SK-MEL-5 (cell line): Measurements from ENCODE around the gene SIGLEC12. TPM values are rescaled to one million over a fixed set of nuclear protein-coding genes. Genes with fewer than 3 reads are reported as not detected.

Source experiments
- DNase-seq: peaks from one replicate; pipeline ENCODE4 v3.0.0-alpha.2; 2016; ENCODE audit warnings: low read depth, low spot score
- in situ Hi-C: cut with HindIII; loops from 2 replicates; pipeline ENCODE4 v1.10.0; 2016; ENCODE audit warnings: low sequenced_read_pairs, high pct_unique_total_duplicates, low pct_unique_long_range_greater_than_20kb
- small RNA-seq, 2 experiments: library from RNA; depleted of rRNA; stranded (forward); fragments of <200 nt; gene quantifications; one replicate each; pipeline ENCODE3, GENCODE V24; 2014
- total RNA-seq: library from RNA; depleted of rRNA; stranded (reverse); fragments of >200 nt; shearing (Covaris generic); gene quantifications from 2 replicates; pipeline ENCODE4 v1.2.3, GENCODE V29; 2014; rRNA removed

The SIGLEC12 gene
- total RNA-seq, 1 experiment from 2014 or later: not detected

DNA sequence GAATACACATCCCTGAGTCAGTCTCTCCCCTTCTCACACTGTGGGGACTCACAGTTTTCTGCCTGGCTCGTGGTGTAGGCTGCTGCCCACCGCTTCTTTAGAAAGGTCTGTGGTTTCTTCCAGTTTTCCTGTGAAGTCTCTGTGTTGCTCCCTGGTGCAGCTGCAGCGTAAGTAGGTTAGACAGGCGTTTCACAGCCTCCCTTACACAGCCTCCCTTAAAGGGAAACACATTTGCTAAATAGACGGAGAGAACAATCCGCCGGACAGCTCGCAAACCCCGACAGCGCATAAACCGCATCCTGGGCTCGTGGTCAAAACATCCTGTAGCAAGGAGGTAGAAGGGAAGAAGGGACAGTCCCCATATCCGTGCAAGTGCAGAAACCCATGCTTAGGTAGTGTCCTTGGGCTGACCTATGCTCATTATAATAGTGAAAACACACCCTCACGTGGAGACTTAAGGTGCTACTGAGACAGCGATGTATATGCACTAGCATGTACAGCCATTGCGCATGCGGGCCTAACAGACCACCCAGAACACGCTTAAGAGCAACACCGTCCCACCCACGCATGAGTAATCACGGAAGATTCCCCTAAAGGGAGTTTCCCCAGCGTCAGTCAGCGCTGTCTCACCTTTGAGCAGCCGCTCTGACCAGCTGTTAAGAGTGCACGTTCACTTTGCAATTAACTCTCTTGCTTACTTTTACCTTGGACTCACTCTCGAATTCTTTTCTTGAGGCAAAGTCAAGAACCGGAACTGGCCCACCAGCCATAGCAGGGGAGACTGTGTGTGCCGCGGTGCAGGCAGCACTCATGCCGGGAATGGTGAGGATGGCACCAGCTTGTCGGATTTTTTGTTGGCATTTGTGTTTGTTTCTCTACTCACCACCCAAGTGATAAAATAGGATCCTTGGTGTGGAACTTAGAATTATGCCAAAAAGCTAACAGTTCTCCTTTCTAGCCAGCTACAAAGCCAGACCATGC lies 59.9 kb downstream of the SIGLEC12 start:
- in situ Hi-C loops: no loop called here
- no peak for DNase-seq

Small RNA genes within 50 kb of the gene (small RNA-seq; reads per million reads assigned to genes)
- gene AC020914.3 (0 reads per million in 2 experiments), gene AC020914.5 (0 reads per million in 2 experiments)

Other genes with a start within 250 kb of the SIGLEC12 start
- 0.11 TPM in 1 of 2 replicates, not detected in the other for gene IGLON5, start 190.2 kb downstream of the SIGLEC12 start, total RNA-seq
- gene VSIG10L, start 159.7 kb downstream of the SIGLEC12 start, total RNA-seq: 0.75 and 0.77 TPM in 2 replicates
- 127 and 138 TPM in 2 replicates for gene ETFB, start 135.4 kb downstream of the SIGLEC12 start, total RNA-seq
- gene CLDND2, start 132.8 kb downstream of the SIGLEC12 start, total RNA-seq: not detected in 2 replicates
- gene NKG7, start 129.1 kb downstream of the SIGLEC12 start, total RNA-seq: not detected in 2 replicates
- not detected in 2 replicates for gene LIM2, start 113.8 kb downstream of the SIGLEC12 start, total RNA-seq
- not detected in 2 replicates for gene C19orf84, start 111.2 kb downstream of the SIGLEC12 start, total RNA-seq
- gene SIGLEC10, start 84.2 kb downstream of the SIGLEC12 start, total RNA-seq: not detected in 2 replicates
- not detected in 2 replicates for gene SIGLEC8, start 43.3 kb downstream of the SIGLEC12 start, total RNA-seq
- not detected in 2 replicates for gene CEACAM18, start 23.3 kb downstream of the SIGLEC12 start, total RNA-seq
- not detected in 2 replicates for gene SIGLEC6, start 29.9 kb upstream of the SIGLEC12 start, total RNA-seq
- 3.0 and 4.7 TPM in 2 replicates for gene ZNF175, start 69.5 kb upstream of the SIGLEC12 start, total RNA-seq
- gene SIGLEC5, start 128.6 kb upstream of the SIGLEC12 start, total RNA-seq: not detected in 2 replicates
- not detected in 2 replicates for gene SIGLEC14, start 145.0 kb upstream of the SIGLEC12 start, total RNA-seq
- 2.0 and 3.5 TPM in 2 replicates for gene SPACA6, start 191.5 kb upstream of the SIGLEC12 start, total RNA-seq
- not detected in 2 replicates for gene HAS1, start 222.2 kb upstream of the SIGLEC12 start, total RNA-seq